ENCODE measurements around the gene ACVRL1. TPM values are rescaled to one million over a fixed set of nuclear protein-coding genes. Genes with fewer than 3 reads are reported as not detected.

ACVRL1 gene
- total RNA-seq, 1 donor from 2014 or later: not detected

- peak; percentile 55 for TF ChIP-seq CTCF (IDR thresholded peaks at IDR 0.05)
- H3K27me3 Mint-ChIP-seq (ENCODE audit: unreplicated experiment): no peaks in the 10 kb centered on the region
- no peak overlapping the region for H3K4me3 Mint-ChIP-seq (ENCODE audit: unreplicated experiment)
- no peaks in the 10 kb centered on the region for H3K9me3 Mint-ChIP-seq (ENCODE audit: unreplicated experiment)
- no peak overlapping the region for H3K27ac Mint-ChIP-seq (ENCODE audit: unreplicated experiment)
- no peaks in the 10 kb centered on the region for H3K36me3 Mint-ChIP-seq (ENCODE audit: unreplicated experiment)
- H3K4me1 Mint-ChIP-seq (ENCODE audit: unreplicated experiment): peaks cover 3% of the 10 kb centered on the region
- no peak for DNase-seq (ENCODE audit: extremely low spot score, unreplicated experiment)
Measured at GRCh38 chr12:51891843-51892242, 15.5 kb upstream of the ACVRL1 start.

DNA sequence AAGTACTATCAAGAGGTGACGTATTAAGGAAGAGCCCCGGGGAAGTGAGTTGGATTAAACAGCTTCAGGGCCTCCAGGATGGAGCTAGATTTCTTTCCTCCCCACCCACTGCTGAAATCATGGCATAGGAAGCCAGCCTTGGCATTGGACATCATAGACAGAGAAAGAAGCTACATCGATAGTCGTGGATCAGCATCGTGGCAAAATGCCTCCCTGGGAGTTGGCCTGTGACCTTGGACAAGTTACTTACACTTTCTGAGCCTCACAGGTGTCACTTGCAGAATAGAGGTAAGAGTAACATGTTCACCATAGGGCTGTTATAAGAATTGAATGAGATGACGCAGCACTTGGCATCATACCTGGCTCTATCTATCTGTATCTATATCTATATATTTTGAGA lies 13.5 kb upstream of the ACVRL1 start:
- H3K9me3 Mint-ChIP-seq (ENCODE audit: unreplicated experiment): no peaks in the 10 kb centered on the region
- no peak for TF ChIP-seq CTCF (IDR thresholded peaks at IDR 0.05)
- no peaks in the 10 kb centered on the region for H3K36me3 Mint-ChIP-seq (ENCODE audit: unreplicated experiment)
- H3K27me3 Mint-ChIP-seq (ENCODE audit: unreplicated experiment): no peaks in the 10 kb centered on the region
- H3K4me3 Mint-ChIP-seq (ENCODE audit: unreplicated experiment): no peak overlapping the region
- H3K4me1 Mint-ChIP-seq (ENCODE audit: unreplicated experiment): peaks cover 11% of the 10 kb centered on the region
- no peak overlapping the region for H3K27ac Mint-ChIP-seq (ENCODE audit: unreplicated experiment)
- no peak for DNase-seq (ENCODE audit: extremely low spot score, unreplicated experiment)

DNA sequence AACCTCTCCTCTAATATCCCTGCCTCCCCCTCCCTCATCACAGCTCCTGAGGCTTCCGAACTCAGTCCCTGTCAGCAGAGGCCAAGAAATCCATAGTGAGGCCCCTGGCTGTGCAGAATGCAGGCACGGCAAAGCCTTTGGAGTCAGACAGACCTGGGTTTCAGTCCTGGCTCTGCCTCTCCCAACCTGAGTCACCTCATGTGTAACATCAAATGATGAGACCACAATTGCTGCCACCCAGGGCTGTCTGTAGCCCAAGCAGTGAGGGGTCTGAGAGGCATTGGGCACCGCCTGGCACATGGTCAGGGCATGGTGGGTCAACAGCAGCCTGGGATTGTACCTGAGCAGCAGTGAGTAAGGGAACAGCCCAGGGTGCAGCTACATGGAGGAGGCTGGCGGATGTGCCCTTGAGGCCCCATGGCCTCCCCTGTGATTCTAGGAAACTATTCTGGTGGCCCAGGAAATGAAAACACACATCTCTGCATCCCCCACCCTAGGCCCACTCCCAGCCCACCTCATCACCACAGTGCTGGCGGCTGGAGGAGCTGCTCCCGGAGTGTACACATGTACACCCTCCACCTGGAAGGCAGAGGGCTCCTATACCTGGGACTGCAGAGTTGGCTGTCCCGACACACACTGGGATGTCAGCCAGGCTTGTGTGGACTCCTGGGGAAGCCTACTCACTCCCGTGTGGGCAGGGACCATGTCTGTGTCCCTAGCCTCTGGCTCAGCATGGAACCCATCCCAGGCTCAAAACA lies 11.7 kb upstream of the ACVRL1 start:
- no peak for DNase-seq (ENCODE audit: extremely low spot score, unreplicated experiment)
- H3K9me3 Mint-ChIP-seq (ENCODE audit: unreplicated experiment): no peaks in the 10 kb centered on the region
- TF ChIP-seq CTCF (IDR thresholded peaks at IDR 0.05): no peak
- no peaks in the 10 kb centered on the region for H3K27me3 Mint-ChIP-seq (ENCODE audit: unreplicated experiment)
- peaks cover 11% of the 10 kb centered on the region for H3K4me1 Mint-ChIP-seq (ENCODE audit: unreplicated experiment)
- H3K4me3 Mint-ChIP-seq (ENCODE audit: unreplicated experiment): no peak overlapping the region
- H3K36me3 Mint-ChIP-seq (ENCODE audit: unreplicated experiment): no peaks in the 10 kb centered on the region
- H3K27ac Mint-ChIP-seq (ENCODE audit: unreplicated experiment): no peak overlapping the region

GRCh38 chr12:51896236-51896635 lies 11.1 kb upstream of the ACVRL1 start:
- no peak for TF ChIP-seq CTCF (IDR thresholded peaks at IDR 0.05)
- no peak for DNase-seq (ENCODE audit: extremely low spot score, unreplicated experiment)

DNA sequence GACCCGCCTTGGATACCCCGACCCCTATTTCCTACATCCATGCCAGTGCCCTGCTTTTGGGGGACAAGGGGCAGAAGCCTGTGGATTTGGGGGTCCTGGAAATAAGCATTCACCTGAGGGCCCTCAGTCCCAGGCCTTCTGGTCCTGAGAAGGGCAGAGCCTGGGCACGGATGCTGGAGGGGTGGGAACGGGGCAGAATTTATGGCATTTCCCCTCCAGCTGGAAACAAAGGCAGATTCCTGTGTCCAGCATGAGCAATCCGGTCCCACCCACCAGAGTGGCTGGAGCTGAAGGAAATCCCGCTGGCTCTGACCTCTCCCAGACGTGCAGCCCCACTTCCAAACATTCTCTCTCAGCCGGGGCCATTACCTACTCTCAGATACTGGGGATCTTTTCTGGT lies 10.1 kb upstream of the ACVRL1 start:
- Mint-ChIP-seq H3K36me3 (ENCODE audit: unreplicated experiment) (no peaks in the 10 kb centered on the region), H3K9me3 (ENCODE audit: unreplicated experiment) (no peaks in the 10 kb centered on the region), H3K4me1 (ENCODE audit: unreplicated experiment) (peaks cover 11% of the 10 kb centered on the region), H3K4me3 (ENCODE audit: unreplicated experiment) (no peak overlapping the region), H3K27ac (ENCODE audit: unreplicated experiment) (no peak overlapping the region), H3K27me3 (ENCODE audit: unreplicated experiment) (no peaks in the 10 kb centered on the region)
- DNase-seq (ENCODE audit: extremely low spot score, unreplicated experiment): no peak
- no peak for TF ChIP-seq CTCF (IDR thresholded peaks at IDR 0.05)

More at GRCh38 chr12:51896236-51896635, 11.1 kb upstream of the ACVRL1 start:
- H3K4me1 Mint-ChIP-seq (ENCODE audit: unreplicated experiment): peaks cover 11% of the 10 kb centered on the region
- no peaks in the 10 kb centered on the region for H3K36me3 Mint-ChIP-seq (ENCODE audit: unreplicated experiment)
- H3K4me3 Mint-ChIP-seq (ENCODE audit: unreplicated experiment): no peak overlapping the region
- H3K27ac Mint-ChIP-seq (ENCODE audit: unreplicated experiment): no peak overlapping the region
- H3K9me3 Mint-ChIP-seq (ENCODE audit: unreplicated experiment): no peaks in the 10 kb centered on the region
- no peaks in the 10 kb centered on the region for H3K27me3 Mint-ChIP-seq (ENCODE audit: unreplicated experiment)

All from osteocyte (in vitro differentiated cells).